SK-N-MC (cell line): ENCODE data around the gene GABBR2.

Experiments used
- DNase-seq: peaks from one replicate; pipeline ENCODE4 v3.0.0-alpha.2; 2011; ENCODE audit warnings: low read depth, low spot score
- H3K27ac ChIP-seq: fragments of 200-600 bp; sonication (generic); 2 replicates; pipeline ENCODE4 v1.5.1; 2016; ENCODE audit warnings: mixed run types
- H3K36me3 ChIP-seq: fragments of 200-600 bp; sonication (generic); 2 replicates; pipeline ENCODE4 v1.6.1; 2017; ENCODE audit warnings: antibody characterized with exemption, low read length, mixed read lengths; ENCODE audit not compliant: insufficient read depth
- H3K4me3 ChIP-seq: fragments of 200-600 bp; sonication (generic); 2 replicates; pipeline ENCODE4 v1.5.1; 2016
- H3K9ac ChIP-seq: fragments of 200-600 bp; sonication (generic); 2 replicates; pipeline ENCODE4 v1.8.0; 2017; ENCODE audit warnings: mixed run types, mixed read lengths; ENCODE audit not compliant: insufficient read length
- H3K9me3 ChIP-seq: fragments of 200-600 bp; sonication (generic); 2 replicates; pipeline ENCODE4 v1.6.1; 2017; ENCODE audit warnings: low read depth, mild to moderate bottlenecking, antibody characterized with exemption, low read length, moderate library complexity, mixed read lengths
- EZH2 ChIP-seq: fragments of 200-600 bp; sonication (generic); IDR thresholded peaks from one replicate; pipeline ENCODE4 v1.6.1; 2017; ENCODE audit warnings: antibody characterized with exemption
- FOXP2 ChIP-seq: optimal IDR thresholded peaks from 2 replicates; pipeline ENCODE3; 2011; ENCODE audit warnings: mild to moderate bottlenecking, moderate library complexity; ENCODE audit not compliant: insufficient read depth; ENCODE audit errors: extremely low read length, control extremely low read depth
- POLR2AphosphoS5 ChIP-seq: IDR thresholded peaks from 2 replicates; pipeline ENCODE4 v1.6.1; 2012; ENCODE audit warnings: mild to moderate bottlenecking, low read depth, low read length, borderline replicate concordance

The GABBR2 gene

DNA sequence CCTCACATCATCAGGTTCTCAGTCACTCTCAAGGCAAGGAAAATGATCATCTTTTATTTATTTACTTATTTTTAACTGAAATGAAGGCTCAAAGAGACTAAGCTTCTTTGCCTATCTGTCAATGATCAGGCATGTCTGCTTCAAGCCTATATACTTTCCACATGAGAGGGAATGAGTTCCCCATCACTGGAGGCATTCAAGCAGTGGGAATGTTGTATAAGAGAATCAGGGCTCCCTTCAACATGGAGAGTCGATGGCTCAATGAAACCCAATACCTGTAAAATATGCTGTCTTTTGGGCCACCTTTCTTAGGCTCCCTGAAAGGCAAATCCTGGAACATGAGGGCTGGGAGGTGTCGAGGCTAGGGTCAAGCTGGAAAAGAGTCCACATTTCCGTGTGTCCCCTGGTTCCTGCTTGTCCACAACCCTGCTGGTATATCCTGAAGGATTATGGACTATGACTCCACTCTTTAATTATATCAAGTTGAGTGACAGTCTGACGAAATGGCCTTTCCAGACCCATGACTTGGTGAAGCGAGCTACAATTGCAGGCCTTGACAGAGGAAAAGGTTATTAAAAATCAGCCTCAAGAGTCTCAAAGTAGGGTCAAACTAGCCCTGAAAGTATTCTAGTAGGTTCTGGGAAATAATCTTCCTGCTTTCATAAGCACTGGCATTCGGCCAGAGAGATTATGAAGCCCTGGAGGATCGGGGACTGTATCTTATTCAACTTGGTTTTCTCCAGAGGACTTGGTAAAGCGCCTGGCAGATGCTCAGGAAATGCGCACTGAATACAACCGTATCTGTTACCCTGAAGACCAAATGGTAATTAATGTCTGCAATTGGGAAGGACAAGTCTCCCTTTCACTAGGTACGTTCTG is 307.4 kb downstream of the GABBR2 start:
- Histone ChIP-seq H3K36me3 (no peaks in the 10 kb centered on the region), H3K9me3 (no peaks in the 10 kb centered on the region), H3K9ac (no peak overlapping the region), H3K4me3 (no peak overlapping the region), H3K27ac (no peak overlapping the region)
- no peak for DNase-seq
- TF ChIP-seq FOXP2 = no peak
- no peak for TF ChIP-seq EZH2
- no peak for TF ChIP-seq POLR2AphosphoS5

DNA sequence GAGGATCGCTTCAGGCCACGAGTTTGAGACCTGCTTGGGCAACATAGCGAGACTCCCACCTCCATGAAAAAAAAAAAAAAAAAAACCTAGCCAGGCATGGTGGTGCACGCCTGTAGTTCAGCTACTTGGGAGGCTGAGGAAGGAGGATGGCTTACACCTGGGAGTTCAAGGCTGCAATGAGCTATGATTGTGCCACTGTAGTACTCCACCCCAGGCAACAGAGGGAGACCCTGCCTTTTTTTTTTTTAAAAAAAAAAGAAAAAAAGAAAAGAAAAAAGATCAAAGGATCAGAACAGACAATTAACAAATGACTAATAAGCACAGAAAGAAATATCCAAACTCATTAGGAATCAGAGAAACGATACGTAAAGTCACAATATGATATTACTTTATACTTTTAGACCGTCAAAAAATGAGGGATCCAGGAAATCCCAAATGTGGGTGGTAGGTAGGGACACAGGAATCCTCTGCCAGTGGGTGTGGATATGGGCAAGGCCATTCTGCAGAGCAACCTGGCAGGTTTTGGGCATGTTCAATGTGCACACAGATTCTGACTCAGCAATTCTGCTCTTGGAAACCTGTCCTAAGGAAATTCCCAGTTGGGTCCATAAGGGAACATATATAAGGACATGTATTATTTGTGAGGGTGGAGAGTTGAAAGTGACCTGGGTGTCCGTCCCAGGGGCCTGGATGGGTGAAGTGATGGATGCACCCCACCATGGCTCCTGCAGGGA is 308.6 kb downstream of the GABBR2 start:
- Histone ChIP-seq H3K9ac (no peak overlapping the region), H3K36me3 (no peaks in the 10 kb centered on the region), H3K27ac (no peak overlapping the region), H3K4me3 (no peak overlapping the region), H3K9me3 (no peaks in the 10 kb centered on the region)
- TF ChIP-seq POLR2AphosphoS5 (no peak), EZH2 (no peak), FOXP2 (no peak)
- no peak for DNase-seq

DNA sequence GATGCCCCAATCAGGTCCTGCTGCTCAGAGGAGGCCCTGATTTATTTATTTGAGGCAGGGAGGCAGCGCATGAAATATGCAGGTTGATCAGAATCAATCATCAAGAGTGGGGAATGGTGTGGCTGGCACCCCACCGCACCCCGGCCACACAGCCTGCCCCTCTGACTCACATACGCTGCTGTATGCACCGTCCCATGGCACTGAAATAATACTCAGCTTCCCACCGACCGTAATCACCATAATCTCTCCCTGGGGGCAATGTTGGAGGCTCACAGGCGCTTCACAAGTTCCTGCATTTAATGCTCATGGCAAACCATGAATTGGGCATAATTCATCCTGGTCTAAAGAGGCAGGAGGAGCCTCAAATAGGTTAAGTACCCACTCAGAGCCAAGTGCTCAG is 312.1 kb downstream of the GABBR2 start:
- DNase-seq = no peak
- TF ChIP-seq FOXP2 (no peak), POLR2AphosphoS5 (no peak), EZH2 (no peak)
- Histone ChIP-seq H3K9ac (no peak overlapping the region), H3K27ac (no peak overlapping the region), H3K9me3 (no peaks in the 10 kb centered on the region), H3K4me3 (no peak overlapping the region), H3K36me3 (no peaks in the 10 kb centered on the region)

DNA sequence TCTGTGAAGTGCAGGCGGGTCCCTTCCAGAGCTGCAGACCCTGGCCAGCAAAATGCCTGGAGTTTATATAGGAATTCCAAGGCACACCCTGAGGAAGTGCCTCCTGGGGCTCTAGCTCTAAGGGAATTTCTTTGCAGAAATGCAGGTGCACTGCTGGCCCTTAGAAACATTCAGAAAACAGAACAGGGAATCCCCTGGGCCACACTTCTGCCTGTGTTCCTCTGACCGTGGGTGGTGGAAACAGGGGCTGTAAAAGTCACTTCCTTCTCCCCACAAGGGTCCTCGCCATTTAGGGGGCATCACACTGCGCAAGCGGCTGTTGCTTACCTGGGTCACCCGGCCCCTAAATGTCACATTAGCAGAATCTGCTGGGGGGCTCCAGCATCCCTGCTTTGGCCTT is 312.5 kb downstream of the GABBR2 start:
- no peak overlapping the region for H3K4me3 ChIP-seq
- H3K36me3 ChIP-seq = no peaks in the 10 kb centered on the region
- H3K27ac ChIP-seq = no peak overlapping the region
- TF ChIP-seq FOXP2 (no peak), POLR2AphosphoS5 (no peak), EZH2 (no peak)
- no peaks in the 10 kb centered on the region for H3K9me3 ChIP-seq
- no peak for DNase-seq
- no peak overlapping the region for H3K9ac ChIP-seq

DNA sequence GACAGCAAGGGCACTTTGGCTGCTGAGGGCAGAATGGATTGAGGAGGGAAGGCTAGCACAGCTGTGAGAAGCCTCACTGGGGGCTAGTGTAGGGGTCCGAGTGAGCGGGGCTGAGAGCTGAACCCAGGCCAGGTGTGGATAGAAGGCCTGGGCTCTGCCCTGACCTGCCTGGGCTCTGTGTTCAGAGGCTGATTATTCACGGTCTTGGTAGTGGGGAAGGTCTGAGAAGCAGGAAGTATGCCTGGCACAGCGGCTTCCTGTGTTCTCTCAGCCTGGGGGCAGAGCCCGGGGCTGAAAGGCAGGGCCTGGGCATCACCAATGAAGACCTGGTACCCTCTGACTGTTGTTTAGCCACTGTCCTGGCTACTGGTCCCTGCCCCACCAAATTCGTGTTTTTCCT is 316.9 kb downstream of the GABBR2 start:
- H3K4me3 ChIP-seq = no peak overlapping the region
- no peak overlapping the region for H3K9ac ChIP-seq
- no peak overlapping the region for H3K27ac ChIP-seq
- H3K36me3 ChIP-seq = no peaks in the 10 kb centered on the region
- no peaks in the 10 kb centered on the region for H3K9me3 ChIP-seq
- no peak for DNase-seq
- no peak for TF ChIP-seq POLR2AphosphoS5
- no peak for TF ChIP-seq EZH2
- no peak for TF ChIP-seq FOXP2

DNA sequence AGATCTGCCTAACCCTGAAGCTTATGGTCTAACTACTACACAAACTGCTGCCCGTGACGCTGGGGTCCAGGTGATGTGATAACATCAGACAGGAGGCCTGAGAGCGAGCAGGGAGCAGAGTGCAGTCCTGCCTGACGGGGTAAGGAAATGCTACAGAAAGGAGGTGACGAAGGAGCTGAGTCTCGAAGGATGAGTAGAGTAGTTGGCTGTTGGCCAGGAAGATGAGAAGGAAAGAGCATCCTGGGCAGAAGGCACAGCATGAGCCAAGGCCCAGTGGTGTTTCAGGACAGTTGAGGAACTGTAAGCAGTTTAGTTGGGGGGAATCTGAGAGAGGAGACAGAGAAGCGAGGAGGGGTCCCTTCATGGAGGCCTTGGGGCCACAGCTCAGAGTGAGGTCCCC is 317.3 kb downstream of the GABBR2 start:
- no peak overlapping the region for H3K9ac ChIP-seq
- no peak for DNase-seq
- TF ChIP-seq FOXP2 (no peak), EZH2 (no peak), POLR2AphosphoS5 (no peak)

DNA sequence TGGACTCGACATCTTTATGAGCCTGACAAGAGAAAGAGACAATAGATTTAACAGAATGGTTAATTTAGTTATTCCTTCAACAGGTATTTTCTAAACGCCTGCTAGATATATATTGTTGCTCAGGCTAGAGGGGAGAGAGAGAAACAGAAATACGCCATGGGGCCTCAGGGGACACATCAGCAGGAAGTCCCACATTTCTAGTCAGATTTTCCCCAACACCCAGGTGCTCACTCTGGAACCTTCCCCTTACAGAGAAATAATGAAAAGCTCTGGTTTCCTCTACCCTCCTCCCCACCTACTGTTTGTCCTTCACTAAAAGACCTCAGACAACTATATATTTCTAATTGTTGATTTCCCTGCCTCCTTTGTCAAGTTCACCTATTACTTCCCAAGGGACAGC is 323.0 kb downstream of the GABBR2 start:
- no peak for TF ChIP-seq EZH2
- TF ChIP-seq POLR2AphosphoS5 = no peak
- no peak for TF ChIP-seq FOXP2
- DNase-seq = no peak
- Histone ChIP-seq H3K27ac (no peak overlapping the region), H3K4me3 (no peak overlapping the region), H3K9me3 (no peaks in the 10 kb centered on the region), H3K9ac (no peak overlapping the region), H3K36me3 (no peaks in the 10 kb centered on the region)

More for the DNA sequence above, 317.3 kb downstream of the GABBR2 start:
- no peak overlapping the region for H3K27ac ChIP-seq
- no peaks in the 10 kb centered on the region for H3K36me3 ChIP-seq
- H3K9me3 ChIP-seq = no peaks in the 10 kb centered on the region
- no peak overlapping the region for H3K4me3 ChIP-seq

DNA sequence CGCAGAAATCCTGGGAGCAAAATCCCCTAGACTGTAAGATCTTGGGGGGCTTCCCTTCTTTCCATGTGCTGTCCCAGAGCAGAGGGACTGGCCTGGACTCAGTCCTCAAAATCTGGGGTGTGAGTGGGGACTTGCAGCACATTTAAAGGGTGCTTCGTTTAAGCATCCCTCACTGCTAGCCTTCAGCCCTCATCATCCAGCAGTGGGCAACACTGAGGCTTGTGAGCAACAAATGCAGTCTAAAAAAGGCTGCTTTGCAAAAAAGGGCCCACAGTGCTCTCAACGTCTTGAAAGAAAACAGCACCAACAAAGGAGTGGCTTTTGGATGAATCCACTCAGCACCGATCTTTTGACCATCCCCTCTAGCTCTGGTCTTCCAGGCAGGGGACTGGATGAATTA is 325.0 kb downstream of the GABBR2 start:
- DNase-seq = no peak
- Histone ChIP-seq H3K27ac (no peak overlapping the region), H3K36me3 (no peaks in the 10 kb centered on the region), H3K9ac (no peak overlapping the region), H3K4me3 (no peak overlapping the region), H3K9me3 (no peaks in the 10 kb centered on the region)
- TF ChIP-seq POLR2AphosphoS5 (no peak), FOXP2 (no peak), EZH2 (no peak)
